ENCODE measurements around the gene OR51F1. TPM values are rescaled to one million over a fixed set of nuclear protein-coding genes. Genes with fewer than 3 reads are reported as not detected.

The OR51F1 gene
- total and polyA plus RNA-seq, 2 of the 8 experiments (the other 6 are each of a cell fraction or from before 2014, with no cell fraction given) = not detected

GRCh38 chr11:4768094-4768493 lies 1.6 kb downstream of the OR51F1 start (continued):
- TF ChIP-seq RXRA (IDR thresholded peaks at IDR 0.05; ENCODE audit: insufficient read depth, low read depth, low read length) (no peak), NANOG (IDR thresholded peaks at IDR 0.05; ENCODE audit: insufficient read depth, low read depth, low read length, poor library complexity, severe bottlenecking) (no peak), SP1 (IDR thresholded peaks at IDR 0.05; ENCODE audit: low read depth, low read length) (no peak), GABPA (IDR thresholded peaks at IDR 0.05; ENCODE audit: borderline replicate concordance, insufficient read depth, low read length) (no peak), JUND (IDR thresholded peaks at IDR 0.05; ENCODE audit: low read length) (no peak), EGR1 (IDR thresholded peaks at IDR 0.05; ENCODE audit: borderline replicate concordance, low read depth, low read length) (no peak), SIX5 (IDR thresholded peaks at IDR 0.05; ENCODE audit: low read depth, low read length) (no peak)

All from H1 (cell line).